Central memory CD4-positive, alpha-beta T cell (primary cell): ENCODE results near the gene TPSAB1.
"Not testable (repeated sequence)": the region's sequence is repeated elsewhere in the genome, so short reads cannot be mapped to it uniquely, and the experiment has no call there.

Experiments used
- DNase-seq: peaks from one replicate; pipeline ENCODE4 v3.0.0; 2022

Gene TPSAB1

GRCh38 chr16:1225051-1225451, 15.5 kb upstream of the TPSAB1 start, which contains the start of gene TPSG1:
TSS of gene TPSG1 (minus strand) at chr16:1225268. CDS start at chr16:1225252, 16 bp downstream.
- DNase-seq, result no peak

GRCh38 chr16:1225728-1226311, 14.7 kb upstream of the TPSAB1 start:
- not testable (repeated sequence) for DNase-seq

GRCh38 chr16:1226692-1227091, 13.8 kb upstream of the TPSAB1 start:
- DNase-seq, result not testable (repeated sequence)

- DNase-seq, result not testable (repeated sequence)
Observed at GRCh38 chr16:1228227-1228626, 12.3 kb upstream of the TPSAB1 start.

- not testable (repeated sequence) for DNase-seq
Observed at GRCh38 chr16:1229476-1229875, 11.0 kb upstream of the TPSAB1 start.

- DNase-seq, result not testable (repeated sequence)
Observed at GRCh38 chr16:1230084-1230470, 10.4 kb upstream of the TPSAB1 start, which contains the start of gene TPSB2. TSS of gene TPSB2 (minus strand) at chr16:1230184. CDS start at chr16:1229951, 233 bp downstream.

GRCh38 chr16:1230471-1231212, 9.9 kb upstream of the TPSAB1 start:
- not testable (repeated sequence) for DNase-seq

- not testable (repeated sequence) for DNase-seq
Observed at GRCh38 chr16:1231301-1231700, 9.2 kb upstream of the TPSAB1 start.

- DNase-seq, result not testable (repeated sequence)
Observed at GRCh38 chr16:1232049-1232748, 8.3 kb upstream of the TPSAB1 start.

- DNase-seq, result not testable (repeated sequence)
Observed at GRCh38 chr16:1236659-1237058, 3.8 kb upstream of the TPSAB1 start.

- DNase-seq, result no peak
Observed at GRCh38 chr16:1237990-1238389, 2.5 kb upstream of the TPSAB1 start.

GRCh38 chr16:1238909-1239308, 1.6 kb upstream of the TPSAB1 start:
- not testable (repeated sequence) for DNase-seq

- DNase-seq, result not testable (repeated sequence)
Observed at GRCh38 chr16:1239575-1239974, 930 bp upstream of the TPSAB1 start.

GRCh38 chr16:1241081-1241480, 576 bp downstream of the TPSAB1 start:
- not testable (repeated sequence) for DNase-seq

GRCh38 chr16:1243363-1243762, 2.9 kb downstream of the TPSAB1 start:
- not testable (repeated sequence) for DNase-seq

- DNase-seq, result not testable (repeated sequence)
Observed at GRCh38 chr16:1243907-1244850, 3.7 kb downstream of the TPSAB1 start.

GRCh38 chr16:1244881-1245280, 4.4 kb downstream of the TPSAB1 start:
- no peak for DNase-seq

GRCh38 chr16:1245452-1246020, 5.0 kb downstream of the TPSAB1 start:
- no peak for DNase-seq

- not testable (repeated sequence) for DNase-seq
Observed at GRCh38 chr16:1247903-1248537, 7.5 kb downstream of the TPSAB1 start.

GRCh38 chr16:1249031-1249755, 8.7 kb downstream of the TPSAB1 start:
- not testable (repeated sequence) for DNase-seq
